HG03060 (cell line): ENCODE data around the gene GC.
"Not testable (repeated sequence)": the region's sequence is repeated elsewhere in the genome, so short reads cannot be mapped to it uniquely, and the experiment has no call there.

Experiments
- ATAC-seq: cut with Tn5 transposase; IDR thresholded peaks from one replicate; pipeline ENCODE4 v1.9.1; 2021; ENCODE audit warnings: low read depth, moderate number of reproducible peaks; ENCODE audit not compliant: unreplicated experiment

Gene GC

GRCh38 chr4:71768123-71768522 is 15.8 kb downstream of the GC start:
- ATAC-seq = no peak

- ATAC-seq = no peak
Observed at GRCh38 chr4:71765821-71766383, 18.0 kb downstream of the GC start.

GRCh38 chr4:71765350-71765749 is 18.5 kb downstream of the GC start:
- no peak for ATAC-seq

- no peak for ATAC-seq
Observed at GRCh38 chr4:71752383-71753042, 31.4 kb downstream of the GC start.

- no peak for ATAC-seq
Observed at GRCh38 chr4:71749008-71749594, 34.8 kb downstream of the GC start.

GRCh38 chr4:71746379-71746778 is 37.5 kb downstream of the GC start:
- ATAC-seq = no peak

GRCh38 chr4:71738782-71739181 is 45.1 kb downstream of the GC start:
- ATAC-seq = not testable (repeated sequence)

GRCh38 chr4:71732706-71733105 is 51.2 kb downstream of the GC start:
- no peak for ATAC-seq

- ATAC-seq = no peak
Observed at GRCh38 chr4:71732066-71732465, 51.8 kb downstream of the GC start.

GRCh38 chr4:71729856-71730255 is 54.0 kb downstream of the GC start:
- ATAC-seq = no peak

GRCh38 chr4:71713611-71714203 is 70.2 kb downstream of the GC start:
- no peak for ATAC-seq

GRCh38 chr4:71711985-71712348 is 71.9 kb downstream of the GC start:
- ATAC-seq = no peak

GRCh38 chr4:71711044-71711984 is 72.6 kb downstream of the GC start:
- ATAC-seq = no peak

GRCh38 chr4:71709961-71710360 is 73.9 kb downstream of the GC start:
- ATAC-seq = no peak

- ATAC-seq = no peak
Observed at GRCh38 chr4:71698141-71698540, 85.7 kb downstream of the GC start.

GRCh38 chr4:71697031-71697430 is 86.8 kb downstream of the GC start:
- no peak for ATAC-seq

- no peak for ATAC-seq
Observed at GRCh38 chr4:71694961-71695360, 88.9 kb downstream of the GC start.

GRCh38 chr4:71692963-71693362 is 90.9 kb downstream of the GC start:
- no peak for ATAC-seq

- ATAC-seq = no peak
Observed at GRCh38 chr4:71692198-71692597, 91.7 kb downstream of the GC start.
